Liver (tissue), 9 donors: ENCODE results near the gene AHSA1. TPM values are rescaled to one million over a fixed set of nuclear protein-coding genes. Genes with fewer than 3 reads are reported as not detected.
"Not testable (repeated sequence)": the region's sequence is repeated elsewhere in the genome, so short reads cannot be mapped to it uniquely, and the experiment has no call there.

Source experiments
- DNase-seq: peaks from one replicate; pipeline ENCODE4 v3.0.0-alpha.2; 2017; ENCODE audit warnings: low spot score
- H3K27ac ChIP-seq, 2 donors: one replicate each; pipeline ENCODE4 v1.7.0; 2013; ENCODE audit warnings: inconsistent platforms in 2 of 2, low read length in 2 of 2, control low read depth in 1 of 2, low read depth in 1 of 2, mild to moderate bottlenecking in 1 of 2
- H3K27me3 ChIP-seq, 4 donors: one replicate each; pipeline versions ENCODE4 v1.6.1 to v1.7.0; 2013; ENCODE audit warnings: low read length in 3 of 4, inconsistent platforms in 1 of 4, mild to moderate bottlenecking in 1 of 4, moderate library complexity in 1 of 4; ENCODE audit not compliant: control insufficient read depth in 4 of 4, insufficient read depth in 4 of 4
- H3K36me3 ChIP-seq, 4 donors: one replicate each; pipeline versions ENCODE4 v1.6.1 to v1.7.0; 2013; ENCODE audit warnings: low read length in 3 of 4, mild to moderate bottlenecking in 3 of 4, low read depth in 1 of 4, moderate library complexity in 1 of 4; ENCODE audit not compliant: control insufficient read depth in 4 of 4, insufficient read depth in 3 of 4
- H3K4me1 ChIP-seq, 4 donors: one replicate each; pipeline versions ENCODE4 v1.6.1 to v1.7.0; 2013; ENCODE audit warnings: low read length in 3 of 4, mild to moderate bottlenecking in 3 of 4, moderate library complexity in 1 of 4; ENCODE audit not compliant: control insufficient read depth in 4 of 4, insufficient read depth in 4 of 4
- H3K4me3 ChIP-seq, 3 donors: one replicate each; pipeline versions ENCODE4 v1.6.1 to v1.7.0; 2013; ENCODE audit warnings: low read length in 3 of 3, control low read depth in 1 of 3, low read depth in 1 of 3, mild to moderate bottlenecking in 1 of 3
- H3K9ac ChIP-seq, 2 donors: one replicate each; pipeline ENCODE4 v1.7.0; 2013; ENCODE audit warnings: low read length in 2 of 2, mild to moderate bottlenecking in 2 of 2, moderate library complexity in 2 of 2, control low read depth in 1 of 2, low read depth in 1 of 2
- H3K9me3 ChIP-seq, 4 donors: one replicate each; pipeline versions ENCODE4 v1.6.1 to v1.7.0; 2013; ENCODE audit warnings: low read length in 3 of 4; ENCODE audit not compliant: control insufficient read depth in 4 of 4
- EGR1 ChIP-seq, 2 donors: IDR thresholded peaks; 2 replicates each; pipeline ENCODE4 v1.6.1; 2016 to 2018; ENCODE audit warnings: antibody characterized with exemption in 2 of 2, low read depth in 2 of 2
- FOXA1 ChIP-seq: IDR thresholded peaks from 2 replicates; pipeline ENCODE4 v1.6.1; 2016; ENCODE audit warnings: antibody characterized with exemption
- FOXA2 ChIP-seq: IDR thresholded peaks from 2 replicates; pipeline ENCODE4 v1.6.1; 2016; ENCODE audit warnings: antibody characterized with exemption
- HNF4A ChIP-seq, 2 donors: conservative IDR thresholded peaks; 2 replicates each; pipeline ENCODE4 v1.6.1; 2016; ENCODE audit warnings: antibody characterized with exemption in 2 of 2, mild to moderate bottlenecking in 2 of 2
- HNF4G ChIP-seq: IDR thresholded peaks from 2 replicates; pipeline ENCODE4 v1.6.1; 2016; ENCODE audit warnings: antibody characterized with exemption
- JUND ChIP-seq, 2 donors: IDR thresholded peaks; 2 replicates each; pipeline ENCODE4 v1.6.1; 2016; ENCODE audit warnings: antibody characterized with exemption in 2 of 2
- RAD21 ChIP-seq, 2 donors: IDR thresholded peaks; 2 replicates each; pipeline ENCODE4 v1.6.1; 2016; ENCODE audit warnings: antibody characterized with exemption in 2 of 2, mild to moderate bottlenecking in 2 of 2
- RXRA ChIP-seq, 2 donors: IDR thresholded peaks; 2 replicates each; pipeline ENCODE4 v1.6.1; 2017 to 2018; ENCODE audit warnings: antibody characterized with exemption in 2 of 2, mild to moderate bottlenecking in 1 of 2
- SP1 ChIP-seq: IDR thresholded peaks from 2 replicates; pipeline ENCODE4 v1.6.1; 2018; ENCODE audit warnings: antibody characterized with exemption, mild to moderate bottlenecking
- YY1 ChIP-seq: IDR thresholded peaks from 2 replicates; pipeline ENCODE4 v1.6.1; 2016; ENCODE audit warnings: antibody characterized with exemption, mild to moderate bottlenecking
- WGBS: extraction: QIAGEN DNeasy Blood & Tissue Kit; methylation state at CpG from one replicate; pipeline ENCODE4 v1.1.7; 2013; 5-methylcytosine and 5-hydroxymethylcytosine counted together
- polyA plus RNA-seq, 2 donors: library from polyadenylated mRNA; stranded (reverse) in 1 of 2; unstranded in 1 of 2; fragments of 200-250 nt in 1 of 2; fragments of >200 nt in 1 of 2; fragmentation: Nextera tagmentation in 1 of 2; extraction: Ambion mirVana in 1 of 2; gene quantifications; one replicate each; pipeline versions ENCODE4 v1.2.1 to v1.2.3, GENCODE V29; 2013 to 2015
- total RNA-seq, 2 donors: library from RNA; depleted of rRNA; stranded (reverse); fragments of >200 nt; gene quantifications; one replicate each; pipeline ENCODE4 v1.2.3, GENCODE V29; 2014
- TF ChIP-seq, protein P1 (sequence below): IDR thresholded peaks from 2 replicates; pipeline ENCODE4 v1.6.1; 2016; ENCODE audit warnings: antibody characterized with exemption
- TF ChIP-seq, protein P2 (sequence below): IDR thresholded peaks from 2 replicates; pipeline ENCODE4 v1.6.1; 2016; ENCODE audit warnings: antibody characterized with exemption
- TF ChIP-seq, protein P3 (sequence below): fragments of 150-350 bp; IDR thresholded peaks from 2 replicates; pipeline ENCODE4 v1.5.1; 2017; ENCODE audit warnings: improper control_type of control experiment, low read depth, low read length; ENCODE audit not compliant: missing input control
- TF ChIP-seq, protein P4 (sequence below): IDR thresholded peaks from 2 replicates; pipeline ENCODE4 v1.6.1; 2016; ENCODE audit warnings: antibody characterized with exemption, mild to moderate bottlenecking
- donor health status: healthy.
- donor health status: healthy.
- donor health status: healthy.
- donor health status: healthy.
- donor health status: healthy.

The AHSA1 gene
- total and polyA plus RNA-seq, 4 donors, result 45.8 to 80.7 (median 50.9) TPM

DNA sequence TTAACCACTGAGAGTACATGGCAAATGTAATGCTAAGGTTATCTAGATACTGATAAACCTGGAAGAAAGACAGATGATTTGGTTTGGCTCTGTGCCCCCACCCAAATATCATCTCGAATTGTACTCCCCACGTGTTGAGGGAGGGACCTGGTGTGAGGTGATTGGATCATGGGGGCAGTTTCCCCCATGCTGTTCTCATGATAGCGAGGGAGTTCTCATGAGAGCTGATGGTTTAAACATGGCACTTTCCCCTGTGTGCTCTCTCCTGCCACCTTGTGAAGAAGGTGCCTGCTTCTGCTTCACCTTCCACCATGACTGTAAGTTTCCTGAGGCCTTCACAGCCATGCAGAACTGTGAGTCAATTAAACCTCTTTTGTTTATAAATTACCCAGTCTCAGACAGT lies 48.8 kb upstream of the AHSA1 start:
- TF ChIP-seq, protein P1, sequence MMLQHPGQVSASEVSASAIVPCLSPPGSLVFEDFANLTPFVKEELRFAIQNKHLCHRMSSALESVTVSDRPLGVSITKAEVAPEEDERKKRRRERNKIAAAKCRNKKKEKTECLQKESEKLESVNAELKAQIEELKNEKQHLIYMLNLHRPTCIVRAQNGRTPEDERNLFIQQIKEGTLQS, result no peak
- TF ChIP-seq EGR1 (IDR thresholded peaks at IDR 0.05; ENCODE audit: low read depth in 2 of 2) (no peak), FOXA1 (no peak), RAD21 (IDR thresholded peaks at IDR 0.05) (peak; percentile 19 to 67)
- TF ChIP-seq, protein P2, sequence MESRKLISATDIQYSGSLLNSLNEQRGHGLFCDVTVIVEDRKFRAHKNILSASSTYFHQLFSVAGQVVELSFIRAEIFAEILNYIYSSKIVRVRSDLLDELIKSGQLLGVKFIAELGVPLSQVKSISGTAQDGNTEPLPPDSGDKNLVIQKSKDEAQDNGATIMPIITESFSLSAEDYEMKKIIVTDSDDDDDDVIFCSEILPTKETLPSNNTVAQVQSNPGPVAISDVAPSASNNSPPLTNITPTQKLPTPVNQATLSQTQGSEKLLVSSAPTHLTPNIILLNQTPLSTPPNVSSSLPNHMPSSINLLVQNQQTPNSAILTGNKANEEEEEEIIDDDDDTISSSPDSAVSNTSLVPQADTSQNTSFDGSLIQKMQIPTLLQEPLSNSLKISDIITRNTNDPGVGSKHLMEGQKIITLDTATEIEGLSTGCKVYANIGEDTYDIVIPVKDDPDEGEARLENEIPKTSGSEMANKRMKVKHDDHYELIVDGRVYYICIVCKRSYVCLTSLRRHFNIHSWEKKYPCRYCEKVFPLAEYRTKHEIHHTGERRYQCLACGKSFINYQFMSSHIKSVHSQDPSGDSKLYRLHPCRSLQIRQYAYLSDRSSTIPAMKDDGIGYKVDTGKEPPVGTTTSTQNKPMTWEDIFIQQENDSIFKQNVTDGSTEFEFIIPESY, result no peak
- TF ChIP-seq, protein P3, sequence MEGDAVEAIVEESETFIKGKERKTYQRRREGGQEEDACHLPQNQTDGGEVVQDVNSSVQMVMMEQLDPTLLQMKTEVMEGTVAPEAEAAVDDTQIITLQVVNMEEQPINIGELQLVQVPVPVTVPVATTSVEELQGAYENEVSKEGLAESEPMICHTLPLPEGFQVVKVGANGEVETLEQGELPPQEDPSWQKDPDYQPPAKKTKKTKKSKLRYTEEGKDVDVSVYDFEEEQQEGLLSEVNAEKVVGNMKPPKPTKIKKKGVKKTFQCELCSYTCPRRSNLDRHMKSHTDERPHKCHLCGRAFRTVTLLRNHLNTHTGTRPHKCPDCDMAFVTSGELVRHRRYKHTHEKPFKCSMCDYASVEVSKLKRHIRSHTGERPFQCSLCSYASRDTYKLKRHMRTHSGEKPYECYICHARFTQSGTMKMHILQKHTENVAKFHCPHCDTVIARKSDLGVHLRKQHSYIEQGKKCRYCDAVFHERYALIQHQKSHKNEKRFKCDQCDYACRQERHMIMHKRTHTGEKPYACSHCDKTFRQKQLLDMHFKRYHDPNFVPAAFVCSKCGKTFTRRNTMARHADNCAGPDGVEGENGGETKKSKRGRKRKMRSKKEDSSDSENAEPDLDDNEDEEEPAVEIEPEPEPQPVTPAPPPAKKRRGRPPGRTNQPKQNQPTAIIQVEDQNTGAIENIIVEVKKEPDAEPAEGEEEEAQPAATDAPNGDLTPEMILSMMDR, result peak; percentile 22
- Histone ChIP-seq H3K9ac (no peak overlapping the region), H3K36me3 (no peaks in the 10 kb centered on the region), H3K27me3 (no peaks in the 10 kb centered on the region), H3K4me1 (no peaks in the 10 kb centered on the region), H3K9me3 (no peaks in the 10 kb centered on the region), H3K4me3 (no peak overlapping the region), H3K27ac (no peak overlapping the region)
- WGBS, result 42% methylated on average over 3 of the region's 3 CpGs
- no peak for DNase-seq

DNA sequence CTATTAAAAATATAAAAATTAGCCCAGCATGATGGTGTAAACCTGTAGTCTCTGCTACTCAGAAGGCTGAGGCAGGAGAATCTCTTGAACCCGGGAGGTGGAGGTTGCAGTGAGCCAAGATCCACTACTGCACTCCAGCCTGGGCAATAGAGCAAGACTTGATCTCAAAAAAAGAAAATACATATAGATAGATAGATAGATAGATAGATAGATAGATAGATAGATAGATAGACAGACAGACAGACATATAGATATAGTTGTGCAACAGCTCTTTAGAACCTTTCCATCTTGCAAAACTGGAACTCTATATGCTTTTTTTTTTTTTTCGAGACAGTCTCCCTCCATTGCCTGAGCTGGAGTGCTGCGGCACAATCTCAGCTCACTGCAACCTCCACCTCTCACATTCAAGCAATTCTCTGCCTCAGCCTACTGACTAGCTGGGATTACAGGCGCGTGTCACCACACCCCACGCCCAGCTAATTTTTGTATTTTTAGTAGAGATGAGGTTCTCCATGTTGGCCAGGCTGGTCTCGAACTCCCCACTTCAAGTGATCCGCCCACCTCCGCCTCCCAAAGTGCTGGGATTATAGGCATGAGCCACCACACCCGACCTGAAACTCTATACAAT lies 42.4 kb upstream of the AHSA1 start:
- not testable (repeated sequence) for H3K36me3 ChIP-seq, H3K27me3 ChIP-seq, H3K27ac ChIP-seq, H3K9me3 ChIP-seq, DNase-seq, H3K9ac ChIP-seq, H3K4me3 ChIP-seq, H3K4me1 ChIP-seq
- 96% methylated on average over 10 of the region's 10 CpGs for WGBS

DNA sequence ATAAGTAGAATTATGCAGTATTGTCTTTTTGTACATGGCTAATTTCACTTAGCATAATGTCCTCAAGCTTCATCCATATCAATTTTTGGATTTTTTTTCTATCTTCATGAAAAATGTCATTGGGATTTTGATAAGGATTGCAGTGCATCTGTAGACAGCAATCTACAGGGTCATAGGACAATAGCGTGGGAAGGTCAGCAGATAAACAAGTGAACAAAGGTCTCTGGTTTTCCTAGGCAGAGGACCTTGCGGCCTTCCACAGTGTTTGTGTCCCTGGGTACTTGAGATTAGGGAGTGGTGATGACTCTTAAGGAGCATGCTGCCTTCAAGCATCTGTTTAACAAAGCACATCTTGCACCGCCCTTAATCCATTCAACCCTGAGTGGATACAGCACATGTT lies 41.8 kb upstream of the AHSA1 start:
- 82% methylated on average over 2 of the region's 3 CpGs for WGBS

DNA sequence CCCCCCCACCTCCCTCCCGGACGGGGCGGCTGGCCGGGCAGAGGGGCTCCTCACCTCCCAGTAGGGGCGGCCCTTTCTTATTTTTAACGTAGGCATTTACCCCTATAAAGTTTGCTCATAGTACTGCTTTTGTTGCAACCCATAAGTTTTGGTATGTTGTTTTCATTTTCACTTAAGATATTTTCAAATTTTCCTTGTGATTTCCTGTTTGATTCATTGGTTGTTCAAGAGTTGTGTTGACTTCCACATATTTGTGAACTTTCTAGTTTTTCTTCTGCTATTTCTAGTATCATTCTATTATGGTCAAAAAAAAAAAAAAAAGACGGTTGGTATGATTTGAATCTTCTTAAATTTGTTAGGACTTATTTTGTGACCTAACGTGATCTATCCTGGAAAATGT lies 41.1 kb upstream of the AHSA1 start:
- H3K4me1 ChIP-seq, result no peaks in the 10 kb centered on the region
- no peak overlapping the region for H3K9ac ChIP-seq
- H3K36me3 ChIP-seq, result peaks cover 0 to 7% (median under 1%) of the 10 kb centered on the region in 4 donors
- no peak overlapping the region for H3K27ac ChIP-seq
- 95% methylated on average over 8 of the region's 8 CpGs for WGBS
- H3K27me3 ChIP-seq, result no peaks in the 10 kb centered on the region
- no peak for DNase-seq
- peaks cover 0 to 5% (median 3%) of the 10 kb centered on the region in 4 donors for H3K9me3 ChIP-seq
- no peak overlapping the region for H3K4me3 ChIP-seq
- TF ChIP-seq, protein P4, sequence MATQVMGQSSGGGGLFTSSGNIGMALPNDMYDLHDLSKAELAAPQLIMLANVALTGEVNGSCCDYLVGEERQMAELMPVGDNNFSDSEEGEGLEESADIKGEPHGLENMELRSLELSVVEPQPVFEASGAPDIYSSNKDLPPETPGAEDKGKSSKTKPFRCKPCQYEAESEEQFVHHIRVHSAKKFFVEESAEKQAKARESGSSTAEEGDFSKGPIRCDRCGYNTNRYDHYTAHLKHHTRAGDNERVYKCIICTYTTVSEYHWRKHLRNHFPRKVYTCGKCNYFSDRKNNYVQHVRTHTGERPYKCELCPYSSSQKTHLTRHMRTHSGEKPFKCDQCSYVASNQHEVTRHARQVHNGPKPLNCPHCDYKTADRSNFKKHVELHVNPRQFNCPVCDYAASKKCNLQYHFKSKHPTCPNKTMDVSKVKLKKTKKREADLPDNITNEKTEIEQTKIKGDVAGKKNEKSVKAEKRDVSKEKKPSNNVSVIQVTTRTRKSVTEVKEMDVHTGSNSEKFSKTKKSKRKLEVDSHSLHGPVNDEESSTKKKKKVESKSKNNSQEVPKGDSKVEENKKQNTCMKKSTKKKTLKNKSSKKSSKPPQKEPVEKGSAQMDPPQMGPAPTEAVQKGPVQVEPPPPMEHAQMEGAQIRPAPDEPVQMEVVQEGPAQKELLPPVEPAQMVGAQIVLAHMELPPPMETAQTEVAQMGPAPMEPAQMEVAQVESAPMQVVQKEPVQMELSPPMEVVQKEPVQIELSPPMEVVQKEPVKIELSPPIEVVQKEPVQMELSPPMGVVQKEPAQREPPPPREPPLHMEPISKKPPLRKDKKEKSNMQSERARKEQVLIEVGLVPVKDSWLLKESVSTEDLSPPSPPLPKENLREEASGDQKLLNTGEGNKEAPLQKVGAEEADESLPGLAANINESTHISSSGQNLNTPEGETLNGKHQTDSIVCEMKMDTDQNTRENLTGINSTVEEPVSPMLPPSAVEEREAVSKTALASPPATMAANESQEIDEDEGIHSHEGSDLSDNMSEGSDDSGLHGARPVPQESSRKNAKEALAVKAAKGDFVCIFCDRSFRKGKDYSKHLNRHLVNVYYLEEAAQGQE, result no peak
- TF ChIP-seq EGR1 (IDR thresholded peaks at IDR 0.05; ENCODE audit: low read depth in 2 of 2) (no peak), SP1 (no peak), RXRA (IDR thresholded peaks at IDR 0.05) (no peak), HNF4G (no peak), JUND (IDR thresholded peaks at IDR 0.05) (no peak), HNF4A (conservative IDR thresholded peaks at IDR 0.05) (no peak), YY1 (no peak), FOXA2 (no peak)
- TF ChIP-seq, protein P2, result no peak

More for the DNA sequence above, 41.8 kb upstream of the AHSA1 start:
- H3K9me3 ChIP-seq, H3K4me1 ChIP-seq, DNase-seq, H3K27ac ChIP-seq, H3K4me3 ChIP-seq, H3K36me3 ChIP-seq, H3K27me3 ChIP-seq, H3K9ac ChIP-seq: not testable (repeated sequence)
